H4 (cell line): ENCODE measurements around the gene CRMP1. TPM values are rescaled to one million over a fixed set of nuclear protein-coding genes. Genes with fewer than 3 reads are reported as not detected.
"Not testable (repeated sequence)": the region's sequence is repeated elsewhere in the genome, so short reads cannot be mapped to it uniquely, and the experiment has no call there.

Experiments
- DNase-seq: peaks from one replicate; pipeline ENCODE4 v3.0.0-alpha.2; 2015; ENCODE audit warnings: low spot score
- total RNA-seq: library from RNA; depleted of rRNA; stranded (reverse); fragments of >200 nt; shearing (Covaris generic); gene quantifications from 2 replicates; pipeline ENCODE4 v1.2.3, GENCODE V29; 2014

The CRMP1 gene
- total RNA-seq, 1 experiment from 2014 or later: 37.7 TPM

- not testable (repeated sequence) for DNase-seq
Observed at GRCh38 chr4:5856362-5856761, 36.5 kb downstream of the CRMP1 start.

- DNase-seq: no peak
Observed at GRCh38 chr4:5854929-5855328, 38.0 kb downstream of the CRMP1 start.

GRCh38 chr4:5852523-5853202 lies 40.2 kb downstream of the CRMP1 start:
- DNase-seq: no peak

- DNase-seq: no peak
Observed at GRCh38 chr4:5851637-5852301, 41.1 kb downstream of the CRMP1 start.

- no peak for DNase-seq
Observed at GRCh38 chr4:5845035-5845905, 47.6 kb downstream of the CRMP1 start.

- no peak for DNase-seq
Observed at GRCh38 chr4:5843573-5844530, 49.0 kb downstream of the CRMP1 start.

- no peak for DNase-seq
Observed at GRCh38 chr4:5842456-5842855, 50.4 kb downstream of the CRMP1 start.

GRCh38 chr4:5839751-5840674 lies 52.9 kb downstream of the CRMP1 start:
- no peak for DNase-seq

- no peak for DNase-seq
Observed at GRCh38 chr4:5839332-5839731, 53.6 kb downstream of the CRMP1 start.

GRCh38 chr4:5837483-5837882 lies 55.4 kb downstream of the CRMP1 start:
- DNase-seq: not testable (repeated sequence)

- DNase-seq: no peak
Observed at GRCh38 chr4:5836943-5837342, 55.9 kb downstream of the CRMP1 start.

GRCh38 chr4:5828005-5828391 lies 64.9 kb downstream of the CRMP1 start:
- no peak for DNase-seq

- no peak for DNase-seq
Observed at GRCh38 chr4:5827108-5828004, 65.5 kb downstream of the CRMP1 start.

- no peak for DNase-seq
Observed at GRCh38 chr4:5826437-5827107, 66.3 kb downstream of the CRMP1 start.

GRCh38 chr4:5825321-5826041 lies 67.4 kb downstream of the CRMP1 start:
- no peak for DNase-seq

- DNase-seq: peak; percentile 51
Observed at GRCh38 chr4:5824635-5825034, 68.3 kb downstream of the CRMP1 start.

GRCh38 chr4:5824227-5824626 lies 68.7 kb downstream of the CRMP1 start:
- no peak for DNase-seq
